22Rv1 (cell line): Measurements from ENCODE around the gene DIP2C.

Source experiments
- CTCF ChIP-seq: fragments of 450-650 bp; IDR thresholded peaks from 2 replicates; pipeline ENCODE4 v1.5.1; 2017; ENCODE audit warnings: mild to moderate bottlenecking
- ZFX ChIP-seq: fragments of 450-650 bp; IDR thresholded peaks from 2 replicates; pipeline ENCODE4 v1.6.1; 2017; ENCODE audit warnings: antibody characterized with exemption, borderline replicate concordance

DNA sequence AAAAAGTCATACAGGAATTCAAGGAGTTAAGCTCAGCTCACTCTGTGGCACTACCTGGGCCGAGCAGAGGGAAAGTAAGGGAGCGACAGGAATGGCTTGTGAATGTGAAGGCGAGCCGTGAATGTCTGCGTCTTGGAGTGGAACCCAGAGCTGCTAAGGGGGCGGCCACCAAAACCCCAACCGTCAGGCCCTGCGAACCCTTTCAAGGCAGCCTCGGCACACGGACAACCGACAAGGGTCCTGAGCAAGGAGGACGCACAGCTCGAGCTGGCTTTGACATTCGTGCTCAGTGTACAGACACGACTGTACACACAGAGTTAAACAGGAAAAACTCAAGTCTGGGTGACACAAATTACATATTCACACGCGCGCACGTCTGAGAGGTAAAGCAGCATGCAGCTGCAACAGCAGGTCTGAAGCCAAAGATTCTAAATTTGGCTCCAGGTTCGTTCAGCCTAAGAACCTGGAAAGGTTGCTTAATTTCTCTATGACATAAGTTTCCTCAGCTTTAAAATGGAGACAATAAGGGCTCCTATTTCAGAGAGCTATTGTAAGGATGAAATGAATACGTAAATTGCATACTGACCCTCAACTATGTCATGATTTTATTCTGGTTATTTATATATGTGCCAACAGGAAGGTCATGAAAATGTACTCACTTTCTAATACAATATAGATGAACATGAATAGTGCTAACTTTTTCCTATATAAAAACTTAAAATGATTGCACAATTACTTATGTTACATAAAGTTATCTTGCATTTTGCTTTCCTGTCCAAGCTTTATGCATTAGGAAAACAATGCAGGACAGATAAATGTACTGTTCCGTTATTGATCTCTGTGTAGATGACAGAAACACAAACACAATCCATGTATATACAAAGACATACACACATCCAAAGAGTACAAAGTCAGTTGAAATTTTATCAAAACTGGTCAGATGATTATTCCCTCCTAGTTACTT lies 361.3 kb downstream of the DIP2C start:
- TF ChIP-seq CTCF: no peak
- TF ChIP-seq ZFX: no peak
